Measurements from ENCODE around the gene AMELX. TPM values are rescaled to one million over a fixed set of nuclear protein-coding genes. Genes with fewer than 3 reads are reported as not detected.

The AMELX gene
- not detected for total RNA-seq
- not detected for polyA plus RNA-seq (2013, experiment 1 of 2)
- not detected for polyA plus RNA-seq (2013, experiment 2 of 2)
- long read RNA-seq, experiment 1: 0 reads
- long read RNA-seq, experiment 2: 0 reads
- long read RNA-seq, experiment 3: 0 reads
- long read RNA-seq, experiment 4: 0 reads

DNA sequence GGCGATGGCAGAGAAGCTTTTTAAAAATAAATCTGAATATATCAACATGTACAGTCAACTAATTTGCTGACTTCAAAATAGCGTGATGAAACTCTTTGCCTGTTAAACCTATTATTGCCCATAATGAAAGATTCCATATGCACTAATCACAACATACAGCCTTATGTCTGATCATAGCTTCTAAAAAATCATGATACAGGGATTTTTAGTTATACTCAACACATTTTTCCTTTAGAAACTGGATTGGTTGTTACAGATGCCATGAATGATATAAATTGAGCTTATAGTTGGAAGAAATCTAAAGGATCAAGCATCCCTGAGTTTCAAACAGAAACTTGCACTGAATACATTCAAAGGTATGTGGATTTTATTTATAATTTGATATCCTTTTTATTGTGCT is at the start of gene AMELX:
AMELX (plus strand) TSS at position 301 of the 400 bp plus-strand sequence. CDS start 1,376 bp downstream, outside the sequence.
- H3K27ac Mint-ChIP-seq: no peak within 1 kb of the TSS
- H3K27me3 ChIP-seq (ENCODE audit: control insufficient read depth, insufficient read depth, low read length, poor library complexity, severe bottlenecking): no peaks in the 10 kb centered on the region
- no peaks in the 10 kb centered on the region for H3K9me3 ChIP-seq (ENCODE audit: control insufficient read depth, low read length)
- no peaks in the 10 kb centered on the region for H3K36me3 Mint-ChIP-seq (ENCODE audit: low read depth)
- H3K4me1 Mint-ChIP-seq: no peaks in the 10 kb centered on the region
- H3K27ac ChIP-seq (ENCODE audit: low read depth, low read length): no peak within 1 kb of the TSS
- H3K4me3 ChIP-seq (ENCODE audit: low read length): no peak within 1 kb of the TSS
- no peak within 1 kb of the TSS for H3K9ac ChIP-seq (ENCODE audit: extremely low read depth, low read length, poor library complexity, severe bottlenecking)
- H3K4me1 ChIP-seq (ENCODE audit: control insufficient read depth, insufficient read depth, low read length): no peaks in the 10 kb centered on the region
- TF ChIP-seq CTCF (conservative IDR thresholded peaks at IDR 0.05): no peak
- DNase-seq: no peak
- H3K4me3 Mint-ChIP-seq: no peak within 1 kb of the TSS
- peaks cover 3% of the 10 kb centered on the region for H3K27me3 Mint-ChIP-seq (ENCODE audit: insufficient read depth)
- H3K36me3 ChIP-seq (ENCODE audit: control insufficient read depth, insufficient read depth, low read length): no peaks in the 10 kb centered on the region
- H3K9me3 Mint-ChIP-seq: peaks cover 24% of the 10 kb centered on the region
- WGBS, 2 experiments (ENCODE audit: insufficient coverage in 1 of 2, insufficient read length in 1 of 2): 100% methylated on average over 1 to 2 of the region's 2 CpGs

GRCh38 chrX:11244636-11245035 is 48.6 kb upstream of the AMELX start:
- no peaks in the 10 kb centered on the region for H3K9me3 ChIP-seq (ENCODE audit: control insufficient read depth, low read length)
- no peaks in the 10 kb centered on the region for H3K27me3 ChIP-seq (ENCODE audit: control insufficient read depth, insufficient read depth, low read length, poor library complexity, severe bottlenecking)
- Mint-ChIP-seq H3K27ac (no peak overlapping the region), H3K9me3 (peaks cover 17% of the 10 kb centered on the region), H3K4me1 (no peaks in the 10 kb centered on the region), H3K36me3 (ENCODE audit: low read depth) (no peaks in the 10 kb centered on the region), H3K27me3 (ENCODE audit: insufficient read depth) (no peaks in the 10 kb centered on the region), H3K4me3 (no peak overlapping the region)
- no peaks in the 10 kb centered on the region for H3K4me1 ChIP-seq (ENCODE audit: control insufficient read depth, insufficient read depth, low read length)
- no peak overlapping the region for H3K9ac ChIP-seq (ENCODE audit: extremely low read depth, low read length, poor library complexity, severe bottlenecking)
- WGBS, 2 experiments (ENCODE audit: insufficient coverage in 1 of 2, insufficient read length in 1 of 2): 97 to 100% methylated on average over 1 to 2 of the region's 2 CpGs
- DNase-seq: no peak
- H3K27ac ChIP-seq (ENCODE audit: low read depth, low read length): no peak overlapping the region
- H3K36me3 ChIP-seq (ENCODE audit: control insufficient read depth, insufficient read depth, low read length): no peaks in the 10 kb centered on the region
- TF ChIP-seq CTCF (conservative IDR thresholded peaks at IDR 0.05): no peak
- no peak overlapping the region for H3K4me3 ChIP-seq (ENCODE audit: low read length)

GRCh38 chrX:11254417-11255109 is 38.6 kb upstream of the AMELX start:
- Mint-ChIP-seq H3K36me3 (ENCODE audit: low read depth) (no peaks in the 10 kb centered on the region), H3K27me3 (ENCODE audit: insufficient read depth) (no peaks in the 10 kb centered on the region), H3K9me3 (peaks cover 44% of the 10 kb centered on the region), H3K4me1 (peaks cover 4% of the 10 kb centered on the region), H3K4me3 (no peak overlapping the region), H3K27ac (no peak overlapping the region)
- DNase-seq: no peak
- H3K27ac ChIP-seq (ENCODE audit: low read depth, low read length): no peak overlapping the region
- no peaks in the 10 kb centered on the region for H3K9me3 ChIP-seq (ENCODE audit: control insufficient read depth, low read length)
- no peak overlapping the region for H3K4me3 ChIP-seq (ENCODE audit: low read length)
- no peaks in the 10 kb centered on the region for H3K27me3 ChIP-seq (ENCODE audit: control insufficient read depth, insufficient read depth, low read length, poor library complexity, severe bottlenecking)
- H3K36me3 ChIP-seq (ENCODE audit: control insufficient read depth, insufficient read depth, low read length): no peaks in the 10 kb centered on the region
- 90 to 100% methylated on average over 2 to 5 of the region's 5 CpGs for whole genome bisulfite sequencing, 2 experiments (ENCODE audit: insufficient coverage in 1 of 2, insufficient read length in 1 of 2)
- no peak for TF ChIP-seq CTCF (conservative IDR thresholded peaks at IDR 0.05)
- H3K9ac ChIP-seq (ENCODE audit: extremely low read depth, low read length, poor library complexity, severe bottlenecking): no peak overlapping the region
- H3K4me1 ChIP-seq (ENCODE audit: control insufficient read depth, insufficient read depth, low read length): no peaks in the 10 kb centered on the region

Data from endodermal cell (in vitro differentiated cells).